GM18517 (cell line): ENCODE data around the gene KPNA6.

Experiments
- ATAC-seq: cut with Tn5 transposase; IDR thresholded peaks from one replicate; pipeline ENCODE4 v1.9.1; 2021; ENCODE audit warnings: mild to moderate bottlenecking, moderate library complexity; ENCODE audit not compliant: unreplicated experiment

KPNA6 gene

GRCh38 chr1:32215629-32216480 is 108.0 kb downstream of the KPNA6 start:
- no peak for ATAC-seq

- no peak for ATAC-seq
Measured at GRCh38 chr1:32216566-32216965, 108.7 kb downstream of the KPNA6 start.

DNA sequence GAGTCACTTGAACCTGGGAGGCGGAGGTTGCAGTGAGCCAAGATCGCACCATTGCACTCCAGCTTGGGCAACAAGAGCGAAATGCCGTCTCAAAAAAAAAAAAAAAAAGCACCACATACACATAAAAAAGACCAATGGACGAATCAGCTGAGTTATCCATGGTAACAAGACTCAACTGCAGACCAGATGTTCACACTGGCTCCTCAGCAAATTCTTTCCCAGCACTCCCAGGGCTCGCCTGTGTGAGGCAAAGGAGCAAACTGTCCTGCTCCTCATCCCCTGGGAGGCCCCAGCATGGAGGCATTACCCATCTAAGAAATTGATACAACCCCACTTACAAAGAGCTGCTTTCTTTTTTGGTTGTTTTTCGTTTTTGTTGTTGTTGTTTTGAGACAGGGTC is 111.2 kb downstream of the KPNA6 start:
- no peak for ATAC-seq

DNA sequence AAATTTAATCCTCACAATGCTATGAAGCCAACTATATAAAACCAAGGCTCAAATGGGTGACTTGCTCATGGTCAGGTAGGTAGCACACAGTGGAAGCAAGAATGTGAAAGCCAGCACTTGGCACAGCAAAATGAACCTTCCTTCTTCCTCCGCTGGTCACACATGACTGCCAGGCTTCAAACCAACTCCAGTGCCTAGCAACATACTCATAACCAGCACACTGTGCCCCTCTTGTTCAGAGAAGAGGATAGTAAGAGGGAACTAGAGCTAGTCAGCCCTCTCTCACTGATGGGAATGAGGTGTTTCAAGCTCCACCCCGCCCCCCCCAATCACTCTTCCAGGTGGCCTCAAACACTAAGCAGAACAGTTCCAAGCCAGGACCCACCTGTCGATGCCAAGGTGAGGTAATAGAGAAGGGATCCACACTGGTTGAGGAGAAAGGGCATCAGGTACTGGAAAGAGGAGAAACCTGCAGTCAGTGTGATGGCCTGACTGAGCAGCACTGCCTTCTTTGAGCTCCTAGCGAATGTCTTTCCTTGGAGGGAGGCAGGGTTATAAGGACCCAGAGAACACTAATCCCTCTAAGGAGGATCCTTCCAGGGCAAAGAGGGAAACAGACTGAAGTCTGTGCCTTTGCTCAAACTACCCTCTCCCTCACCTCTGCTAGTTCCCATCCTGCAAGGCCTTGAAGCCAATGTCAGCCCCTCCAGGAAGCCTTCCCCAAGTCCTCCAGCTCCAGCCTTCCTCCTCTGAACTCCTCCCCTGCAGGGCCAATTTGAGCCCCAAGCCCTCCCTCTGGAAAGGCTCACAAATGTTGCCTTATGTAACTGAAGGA is 113.1 kb downstream of the KPNA6 start:
- ATAC-seq, result no peak

DNA sequence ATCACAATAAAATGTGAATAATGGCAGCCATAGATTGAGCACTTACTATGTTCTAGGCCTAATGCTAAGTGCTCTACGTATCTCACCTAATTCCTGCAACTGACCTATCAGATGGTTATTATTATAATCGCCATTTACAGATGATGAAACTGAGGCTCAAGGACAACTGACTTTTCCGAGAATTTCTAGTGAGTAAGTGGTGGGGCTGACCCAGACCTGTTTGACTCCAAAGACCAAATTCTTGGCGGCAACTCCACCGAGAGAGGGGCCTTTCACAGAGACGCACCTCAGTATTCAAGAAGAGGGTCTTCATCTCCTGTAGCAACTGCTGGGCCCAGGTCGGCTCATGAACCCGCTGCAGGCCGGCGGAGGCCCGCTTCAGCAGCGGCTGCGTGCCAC is 113.7 kb downstream of the KPNA6 start:
- ATAC-seq, result no peak

- ATAC-seq, result peak; percentile 82
Measured at GRCh38 chr1:32221980-32222755, 114.3 kb downstream of the KPNA6 start, which contains the start of the genes EIF3I and TMEM234. Gene EIF3I (plus strand): TSS chr1:32222407. CDS start chr1:32222442, 35 bp downstream. Gene TMEM234 (minus strand): TSS chr1:32222353. CDS start chr1:32222322, 31 bp downstream.

DNA sequence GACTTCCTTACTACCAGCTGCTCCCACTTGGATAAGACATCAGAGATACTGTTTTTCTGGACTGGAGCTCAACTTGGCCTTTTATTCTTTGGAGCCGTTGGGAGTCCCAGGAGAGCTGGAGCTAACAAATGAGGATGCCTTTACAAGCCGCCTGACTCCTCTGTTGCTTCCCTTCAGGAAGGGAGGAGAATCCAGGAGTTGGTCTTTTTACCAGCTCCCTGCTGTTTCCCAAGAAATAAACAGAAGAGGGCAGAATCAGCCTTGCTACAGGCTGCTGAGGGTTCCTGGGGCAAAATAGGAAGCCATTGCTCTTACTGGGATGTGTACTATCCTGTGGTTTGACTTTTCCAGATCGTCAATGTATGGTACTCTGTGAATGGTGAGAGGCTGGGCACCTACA is 115.8 kb downstream of the KPNA6 start:
- ATAC-seq, result no peak

GRCh38 chr1:32224285-32224684 is 116.4 kb downstream of the KPNA6 start:
- ATAC-seq, result no peak
